Keratinocyte (primary cell): ENCODE measurements around the gene TOM1L2. TPM values are rescaled to one million over a fixed set of nuclear protein-coding genes. Genes with fewer than 3 reads are reported as not detected.

Experiments used
- DNase-seq: peaks from one replicate; pipeline ENCODE4 v3.0.0-alpha.2; 2011; ENCODE audit warnings: low read depth, missing footprints, low spot score
- FAIRE-seq: peaks from 2 replicates; lab custom pipeline; 2011; peaks lifted over from hg19 to GRCh38; lab: Jason Lieb, UNC
- H2AFZ ChIP-seq: 2 replicates; pipeline ENCODE4 v1.6.0; 2012; ENCODE audit warnings: low read length, control low read depth, inconsistent platforms; ENCODE audit not compliant: control insufficient read depth
- H3K27ac ChIP-seq: 2 replicates; pipeline ENCODE4 v1.5.1; 2011; ENCODE audit warnings: low read length; ENCODE audit not compliant: control insufficient read depth, insufficient read depth
- H3K27me3 ChIP-seq: 3 replicates; pipeline ENCODE4 v1.6.0; 2011; ENCODE audit warnings: low read length; ENCODE audit not compliant: control insufficient read depth, insufficient read depth; ENCODE audit errors: extremely low read depth
- H3K36me3 ChIP-seq, 2 experiments: 2 replicates in 1 of 2; 3 replicates in 1 of 2; pipeline ENCODE4 v1.5.1; 2011; ENCODE audit warnings: low read length in 2 of 2, mild to moderate bottlenecking in 1 of 2; ENCODE audit not compliant: control insufficient read depth in 2 of 2, insufficient read depth in 2 of 2; ENCODE audit errors: extremely low read depth in 1 of 2
- H3K4me1 ChIP-seq: 3 replicates; pipeline ENCODE4 v1.5.1; 2011; ENCODE audit warnings: low read length; ENCODE audit not compliant: control insufficient read depth, insufficient read depth; ENCODE audit errors: extremely low read depth
- H3K4me2 ChIP-seq: 3 replicates; pipeline ENCODE4 v1.6.0; 2011; ENCODE audit warnings: low read depth, low read length; ENCODE audit not compliant: control insufficient read depth, insufficient read depth; ENCODE audit errors: extremely low read depth
- H3K4me3 ChIP-seq, 3 experiments: fragments of 200-600 bp in 1 of 3; sonication (generic) in 1 of 3; 2 replicates in 2 of 3; 3 replicates in 1 of 3; pipeline ENCODE4 v1.5.1; 2011 to 2016; ENCODE audit warnings: low read length in 3 of 3, mild to moderate bottlenecking in 3 of 3, control low read depth in 2 of 3, inconsistent platforms in 1 of 3, low read depth in 1 of 3, mixed read lengths in 1 of 3, mixed run types in 1 of 3, moderate library complexity in 1 of 3; ENCODE audit not compliant: control insufficient read depth in 2 of 3, insufficient read depth in 2 of 3; ENCODE audit errors: extremely low read depth in 1 of 3
- H3K79me2 ChIP-seq: 2 replicates; pipeline ENCODE4 v1.6.0; 2012; ENCODE audit warnings: low read length; ENCODE audit not compliant: control insufficient read depth, insufficient read depth
- H3K9ac ChIP-seq: 3 replicates; pipeline ENCODE4 v1.6.0; 2011; ENCODE audit warnings: low read length; ENCODE audit not compliant: control insufficient read depth, insufficient read depth; ENCODE audit errors: extremely low read depth
- H3K9me1 ChIP-seq: 3 replicates; pipeline ENCODE4 v1.6.0; 2011; ENCODE audit warnings: low read length; ENCODE audit not compliant: control insufficient read depth, insufficient read depth; ENCODE audit errors: extremely low read depth
- H3K9me3 ChIP-seq: 2 replicates; pipeline ENCODE4 v1.5.1; 2012; ENCODE audit warnings: low read depth, low read length; ENCODE audit not compliant: control insufficient read depth
- H4K20me1 ChIP-seq: 3 replicates; pipeline ENCODE4 v1.6.0; 2011; ENCODE audit warnings: low read length; ENCODE audit not compliant: control insufficient read depth, insufficient read depth; ENCODE audit errors: extremely low read depth
- EZH2 ChIP-seq: IDR thresholded peaks from one replicate; pipeline ENCODE4 v1.6.1; 2012; ENCODE audit warnings: inconsistent platforms, mild to moderate bottlenecking, low read length, moderate library complexity
- dilution Hi-C: fragments of 300-500 bp; cut with MboI; formaldehyde crosslinking; loops from one replicate; pipeline ENCODE4 v1.7.0; 2020; ENCODE audit warnings: low sequenced_read_pairs; ENCODE audit not compliant: extremely low pct_ligation_motif_present
- polyA plus RNA-seq, 5 experiments: library from polyadenylated mRNA; depleted of rRNA in 3 of 5; stranded (reverse) in 3 of 5; stranded (forward) in 1 of 5; unstranded in 1 of 5; fragments of >200 nt; gene quantifications; 1 replicate in 1 of 5; 2 replicates in 3 of 5; 3 replicates in 1 of 5; pipeline versions ENCODE4 v1.2.1 to v1.2.3, GENCODE V29; 2011 to 2012; ENCODE audit warnings: missing spikeins in 2 of 5, low read depth in 1 of 5, low replicate concordance in 1 of 5
- TF ChIP-seq, protein P1 (sequence below), 3 experiments: IDR thresholded peaks in 1 of 3; conservative IDR thresholded peaks in 1 of 3; optimal IDR thresholded peaks in 1 of 3; 2 replicates in 2 of 3; 3 replicates in 1 of 3; pipeline versions ENCODE3 to v1.5.1; 2011; ENCODE audit warnings: low read length in 3 of 3, mild to moderate bottlenecking in 3 of 3, moderate library complexity in 2 of 3, control low read depth in 1 of 3, inconsistent platforms in 1 of 3; ENCODE audit not compliant: insufficient read depth in 2 of 3; ENCODE audit errors: extremely low read depth in 1 of 3

Gene TOM1L2
- polyA plus RNA-seq, 1 donor (not counting 4 experiments of a cell fraction or from before 2014, with no cell fraction given), result 36.3 TPM

DNA sequence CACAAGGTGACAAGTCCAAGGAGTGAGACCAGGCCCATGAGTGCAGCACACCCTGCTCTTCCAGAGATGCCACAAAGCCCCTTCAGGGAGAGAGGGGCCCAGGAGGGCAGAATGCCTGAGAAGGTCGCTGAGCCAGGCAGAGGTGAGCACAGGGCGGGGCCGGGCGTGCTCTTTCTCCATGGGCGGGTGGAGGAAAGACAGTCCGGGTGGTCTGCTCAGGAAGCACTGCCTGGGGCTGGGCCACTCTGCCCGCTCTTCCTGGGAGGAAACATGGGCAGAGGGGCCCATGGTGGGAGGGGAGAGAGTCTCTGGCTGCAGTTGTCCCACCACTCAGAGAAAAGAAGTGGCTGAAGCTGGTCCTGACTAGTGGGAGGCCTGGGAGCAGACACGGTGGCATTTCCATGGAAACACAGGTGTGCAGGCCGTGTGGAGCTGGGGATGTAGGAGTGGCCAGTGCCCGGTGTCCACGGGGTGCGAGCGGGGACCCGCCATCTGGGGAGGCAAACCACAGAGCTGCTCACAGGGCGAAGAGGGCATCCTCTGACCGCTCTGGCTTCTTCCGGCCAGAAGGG, 125.0 kb downstream of the TOM1L2 start:
- Histone ChIP-seq H3K79me2 (no peaks in the 10 kb centered on the region), H3K9ac (no peak overlapping the region), H3K9me1 (no peaks in the 10 kb centered on the region), H3K4me1 (peaks cover 20% of the 10 kb centered on the region), H3K4me3 (no peak overlapping the region), H4K20me1 (no peaks in the 10 kb centered on the region), H3K4me2 (no peak overlapping the region), H2AFZ (no peak overlapping the region), H3K9me3 (no peaks in the 10 kb centered on the region), H3K36me3 (peaks cover 10 to 12% of the 10 kb centered on the region in 2 experiments), H3K27me3 (no peaks in the 10 kb centered on the region), H3K27ac (no peak overlapping the region)
- dilution Hi-C loops, result no loop called here
- no peak for TF ChIP-seq EZH2
- TF ChIP-seq, protein P1, sequence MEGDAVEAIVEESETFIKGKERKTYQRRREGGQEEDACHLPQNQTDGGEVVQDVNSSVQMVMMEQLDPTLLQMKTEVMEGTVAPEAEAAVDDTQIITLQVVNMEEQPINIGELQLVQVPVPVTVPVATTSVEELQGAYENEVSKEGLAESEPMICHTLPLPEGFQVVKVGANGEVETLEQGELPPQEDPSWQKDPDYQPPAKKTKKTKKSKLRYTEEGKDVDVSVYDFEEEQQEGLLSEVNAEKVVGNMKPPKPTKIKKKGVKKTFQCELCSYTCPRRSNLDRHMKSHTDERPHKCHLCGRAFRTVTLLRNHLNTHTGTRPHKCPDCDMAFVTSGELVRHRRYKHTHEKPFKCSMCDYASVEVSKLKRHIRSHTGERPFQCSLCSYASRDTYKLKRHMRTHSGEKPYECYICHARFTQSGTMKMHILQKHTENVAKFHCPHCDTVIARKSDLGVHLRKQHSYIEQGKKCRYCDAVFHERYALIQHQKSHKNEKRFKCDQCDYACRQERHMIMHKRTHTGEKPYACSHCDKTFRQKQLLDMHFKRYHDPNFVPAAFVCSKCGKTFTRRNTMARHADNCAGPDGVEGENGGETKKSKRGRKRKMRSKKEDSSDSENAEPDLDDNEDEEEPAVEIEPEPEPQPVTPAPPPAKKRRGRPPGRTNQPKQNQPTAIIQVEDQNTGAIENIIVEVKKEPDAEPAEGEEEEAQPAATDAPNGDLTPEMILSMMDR (optimal IDR thresholded peaks at IDR 0.05 in 1 of 3, IDR thresholded peaks at IDR 0.05 in 1 of 3, conservative IDR thresholded peaks at IDR 0.05 in 1 of 3; ENCODE audit: extremely low read depth in 1 of 3, insufficient read depth in 2 of 3, low read length in 3 of 3), result no peak
- DNase-seq, result no peak
- FAIRE-seq, result no peak

DNA sequence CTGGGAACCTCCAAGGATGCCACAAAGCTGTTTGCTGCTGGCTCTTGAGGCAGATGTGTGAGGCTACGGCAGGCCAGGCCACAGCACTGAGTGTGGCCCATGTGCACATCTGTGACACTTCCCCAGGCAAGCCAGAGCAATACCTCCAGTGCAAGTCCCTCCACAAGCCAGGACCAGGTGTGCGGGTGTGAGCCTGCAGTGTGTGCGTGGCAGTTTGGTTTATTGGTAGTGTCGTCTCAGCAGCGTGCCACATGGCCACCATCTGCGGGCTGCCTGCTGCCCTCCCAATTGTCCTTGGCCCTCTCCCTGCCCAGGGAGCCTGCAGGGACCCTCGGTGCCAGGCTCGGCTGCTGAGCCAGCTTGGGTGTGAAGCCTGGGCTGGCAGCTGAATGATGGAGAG, 125.6 kb downstream of the TOM1L2 start:
- Histone ChIP-seq H2AFZ (no peak overlapping the region), H3K4me1 (peaks cover 26% of the 10 kb centered on the region), H3K9me3 (no peaks in the 10 kb centered on the region), H3K4me3 (no peak overlapping the region), H3K79me2 (no peaks in the 10 kb centered on the region), H4K20me1 (no peaks in the 10 kb centered on the region), H3K4me2 (no peak overlapping the region), H3K27ac (no peak overlapping the region), H3K9ac (no peak overlapping the region), H3K36me3 (peaks cover 10 to 12% of the 10 kb centered on the region in 2 experiments), H3K27me3 (no peaks in the 10 kb centered on the region), H3K9me1 (no peaks in the 10 kb centered on the region)
- DNase-seq (no peak), FAIRE-seq (no peak)
- dilution Hi-C loops, result no loop called here
- TF ChIP-seq EZH2, result no peak
- TF ChIP-seq, protein P1 (optimal IDR thresholded peaks at IDR 0.05 in 1 of 3, IDR thresholded peaks at IDR 0.05 in 1 of 3, conservative IDR thresholded peaks at IDR 0.05 in 1 of 3; ENCODE audit: extremely low read depth in 1 of 3, insufficient read depth in 2 of 3, low read length in 3 of 3), result no peak
